Right lobe of liver (tissue), 6 donors: Measurements from ENCODE around the gene RSAD1. TPM values are rescaled to one million over a fixed set of nuclear protein-coding genes. Genes with fewer than 3 reads are reported as not detected.

ENCODE experiments used
- ATAC-seq, 4 donors: fragments of 200-7000 bp; cut with Tn5 transposase; one replicate each; pipeline ENCODE4 v1.9.1; 2020; ENCODE audit warnings: mild to moderate bottlenecking in 4 of 4, moderate library complexity in 4 of 4
- DNase-seq, 3 donors: peaks; one replicate each; pipeline ENCODE4 v3.0.0-alpha.2; 2020
- H3K27ac ChIP-seq, 3 donors: fragments of 200-600 bp; one replicate each; pipeline ENCODE4 v1.8.0; 2022
- H3K27me3 ChIP-seq, 2 donors: fragments of 200-600 bp; one replicate each; pipeline ENCODE4 v1.8.0; 2022
- H3K36me3 ChIP-seq, 4 donors: fragments of 200-600 bp; sonication (generic) in 1 of 4; one replicate each; pipeline versions ENCODE4 v1.5.1 to v1.8.0; 2017 to 2022; ENCODE audit warnings: control low read depth in 1 of 4
- H3K4me1 ChIP-seq, 4 donors: fragments of 200-600 bp; sonication (generic) in 1 of 4; one replicate each; pipeline versions ENCODE4 v1.5.1 to v1.8.0; 2017 to 2022; ENCODE audit warnings: control low read depth in 1 of 4
- H3K4me3 ChIP-seq, 3 donors: fragments of 200-600 bp; one replicate each; pipeline ENCODE4 v1.8.0; 2022
- H3K9me3 ChIP-seq, 4 donors: fragments of 200-600 bp; sonication (generic) in 1 of 4; one replicate each; pipeline versions ENCODE4 v1.5.1 to v1.8.0; 2017 to 2022; ENCODE audit warnings: control low read depth in 1 of 4
- POLR2A ChIP-seq: fragments of 450-650 bp; IDR thresholded peaks from one replicate; pipeline ENCODE4 v1.6.1; 2017; ENCODE audit warnings: antibody characterized with exemption, mild to moderate bottlenecking
- WGBS: methylation state at CpG from one replicate; pipeline ENCODE4 v1.1.6; 2018; ENCODE audit warnings: low coverage, low lambda C conversion rate; ENCODE audit not compliant: insufficient coverage; ENCODE audit errors: missing lambda C conversion rate; 5-methylcytosine and 5-hydroxymethylcytosine counted together
- intact Hi-C, 2 donors: fragments of 100-400 bp; cut with DNase I; formaldehyde crosslinking; loops; one replicate each; pipeline versions ENCODE4 v1.11.2 to v1.14.1; 2022
- total RNA-seq, 6 experiments: library from RNA; depleted of rRNA in 2 of 6; stranded (reverse); fragments of >200 nt in 2 of 6; fragmentation: NEBNext Ultra II Directional in 3 of 6; extraction: Animal tissue kit (Norgen Biotek cat#: 25700) in 3 of 6; gene quantifications; one replicate each; pipeline versions ENCODE4 v1.1.0 to v1.2.4, GENCODE V29; 2016 to 2023
- TF ChIP-seq, protein P1 (sequence below), 4 donors: fragments of 200-600 bp in 3 of 4; fragments of 450-650 bp in 1 of 4; IDR thresholded peaks; one replicate each; pipeline versions ENCODE4 v1.5.1 to v1.8.0; 2016 to 2022; ENCODE audit warnings: antibody characterized with exemption in 4 of 4, mild to moderate bottlenecking in 2 of 4
- donor health status: DM: no; HTN: yes; CAD: no.
- donor health status: DM: no; HTN: no; CAD: no.
- donor health status: DM: no; HTN: no; CAD: no.
- donor health status: DM: no; HTN: yes; CAD: no.
- donor health status: DM: no; HTN: yes; CAD: no.

The RSAD1 gene
- total RNA-seq, 6 experiments from 2014 or later = 17.9 to 26.6 (median 23.4) TPM

DNA sequence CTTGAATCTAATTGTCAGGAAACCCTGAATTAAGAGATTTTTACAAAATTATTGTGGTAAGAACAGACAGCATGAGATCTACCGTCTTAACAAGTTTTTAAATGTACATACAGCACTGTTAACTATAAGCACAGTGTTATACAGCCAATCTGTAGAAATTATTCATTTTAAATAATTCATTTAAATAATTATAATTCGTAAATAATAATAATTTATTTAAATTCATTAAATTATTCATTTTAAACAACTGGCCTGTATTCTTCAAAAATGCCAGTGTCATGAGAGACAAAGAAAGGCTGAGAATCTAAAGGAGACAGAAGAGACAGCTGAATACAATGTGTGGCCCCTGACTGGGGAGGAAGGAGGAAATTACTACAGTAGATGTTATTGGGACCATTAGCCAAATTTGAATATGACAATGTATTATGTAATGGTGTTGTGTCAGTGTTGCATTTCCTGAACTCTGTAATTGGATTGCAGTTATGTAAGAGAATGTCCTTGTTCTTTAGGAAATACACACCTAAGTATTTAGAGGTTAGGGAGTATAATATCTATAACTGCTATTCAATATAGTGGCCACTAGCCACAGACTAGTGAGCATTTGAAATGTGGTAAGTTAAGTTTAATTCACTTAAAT lies 2.3 kb downstream of the RSAD1 start:
- peak overlapping the region in 1 of 3 donors; percentile 6 for H3K27ac ChIP-seq
- H3K4me1 ChIP-seq = peaks cover 0 to 37% (median 12%) of the 10 kb centered on the region in 4 donors
- H3K36me3 ChIP-seq = peaks cover 0 to 21% (median 8%) of the 10 kb centered on the region in 4 donors
- H3K4me3 ChIP-seq = no peak overlapping the region
- DNase-seq (no peak), ATAC-seq (no peak)
- H3K9me3 ChIP-seq = no peaks in the 10 kb centered on the region
- TF ChIP-seq POLR2A = no peak
- TF ChIP-seq, protein P1, sequence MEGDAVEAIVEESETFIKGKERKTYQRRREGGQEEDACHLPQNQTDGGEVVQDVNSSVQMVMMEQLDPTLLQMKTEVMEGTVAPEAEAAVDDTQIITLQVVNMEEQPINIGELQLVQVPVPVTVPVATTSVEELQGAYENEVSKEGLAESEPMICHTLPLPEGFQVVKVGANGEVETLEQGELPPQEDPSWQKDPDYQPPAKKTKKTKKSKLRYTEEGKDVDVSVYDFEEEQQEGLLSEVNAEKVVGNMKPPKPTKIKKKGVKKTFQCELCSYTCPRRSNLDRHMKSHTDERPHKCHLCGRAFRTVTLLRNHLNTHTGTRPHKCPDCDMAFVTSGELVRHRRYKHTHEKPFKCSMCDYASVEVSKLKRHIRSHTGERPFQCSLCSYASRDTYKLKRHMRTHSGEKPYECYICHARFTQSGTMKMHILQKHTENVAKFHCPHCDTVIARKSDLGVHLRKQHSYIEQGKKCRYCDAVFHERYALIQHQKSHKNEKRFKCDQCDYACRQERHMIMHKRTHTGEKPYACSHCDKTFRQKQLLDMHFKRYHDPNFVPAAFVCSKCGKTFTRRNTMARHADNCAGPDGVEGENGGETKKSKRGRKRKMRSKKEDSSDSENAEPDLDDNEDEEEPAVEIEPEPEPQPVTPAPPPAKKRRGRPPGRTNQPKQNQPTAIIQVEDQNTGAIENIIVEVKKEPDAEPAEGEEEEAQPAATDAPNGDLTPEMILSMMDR (IDR thresholded peaks at IDR 0.05) = no peak
- WGBS = 68% methylated on average over 2 of the region's 2 CpGs
- intact Hi-C loops = loop anchor here in 1 of 2 donors (10.0 kb wide), 1 partner anchor 126 kb away; no protein-coding TSS in a partner anchor
- H3K27me3 ChIP-seq = no peaks in the 10 kb centered on the region

DNA sequence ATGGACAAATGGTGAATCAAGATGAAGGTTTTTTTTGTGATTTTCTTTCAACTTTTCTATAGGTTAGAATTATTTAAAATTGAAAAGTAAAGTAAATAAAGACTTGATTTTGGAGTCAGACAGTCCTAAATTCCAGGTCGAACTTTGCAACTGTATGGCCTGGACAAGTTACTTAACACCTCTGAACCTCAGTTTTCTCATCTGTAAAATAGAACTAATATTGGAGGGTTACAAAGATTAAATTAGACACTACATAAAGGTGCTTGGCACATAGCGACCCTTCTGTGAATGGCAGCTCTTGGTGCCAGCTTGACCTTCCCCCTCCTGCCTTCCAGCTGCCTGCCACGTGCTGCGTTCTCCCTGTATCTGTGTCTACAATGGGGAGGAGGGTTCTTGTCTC lies 3.0 kb downstream of the RSAD1 start:
- no peak for ATAC-seq
- H3K27ac ChIP-seq = peak overlapping the region in 1 of 3 donors; percentile 6
- no peaks in the 10 kb centered on the region for H3K9me3 ChIP-seq
- WGBS = 33% methylated on average over 4 of the region's 4 CpGs
- H3K36me3 ChIP-seq = peaks cover 0 to 21% (median 8%) of the 10 kb centered on the region in 4 donors
- no peak overlapping the region for H3K4me3 ChIP-seq
- no peaks in the 10 kb centered on the region for H3K27me3 ChIP-seq
- no peak for DNase-seq
- intact Hi-C loops = loop anchor here in 1 of 2 donors (10.0 kb wide), 1 partner anchor 127 kb away; no protein-coding TSS in a partner anchor
- TF ChIP-seq POLR2A = no peak
- TF ChIP-seq, protein P1 (IDR thresholded peaks at IDR 0.05) = no peak
- H3K4me1 ChIP-seq = peaks cover 0 to 36% (median 11%) of the 10 kb centered on the region in 4 donors

DNA sequence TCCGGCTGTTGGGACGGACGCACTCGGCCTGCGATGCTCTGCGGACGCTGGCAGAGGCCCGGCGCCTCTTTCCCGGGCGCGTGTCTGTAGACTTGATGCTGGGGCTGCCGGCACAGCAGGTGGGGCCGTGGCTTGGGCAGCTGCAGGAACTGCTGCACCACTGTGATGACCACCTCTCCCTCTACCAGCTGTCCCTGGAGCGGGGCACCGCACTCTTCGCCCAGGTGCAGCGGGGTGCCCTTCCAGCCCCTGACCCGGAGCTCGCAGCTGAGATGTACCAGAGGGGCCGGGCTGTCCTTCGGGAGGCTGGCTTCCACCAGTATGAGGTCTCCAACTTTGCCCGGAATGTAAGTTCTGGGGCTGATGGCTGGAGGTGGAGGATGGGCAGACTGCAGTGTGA lies 3.5 kb downstream of the RSAD1 start:
- DNase-seq (peak in 1 of 3 donors; percentile 58), ATAC-seq (no peak)
- no peak for TF ChIP-seq POLR2A
- TF ChIP-seq, protein P1 (IDR thresholded peaks at IDR 0.05) = no peak
- Histone ChIP-seq H3K4me3 (no peak overlapping the region), H3K9me3 (no peaks in the 10 kb centered on the region), H3K27me3 (no peaks in the 10 kb centered on the region), H3K4me1 (peaks cover 0 to 31% (median 9%) of the 10 kb centered on the region in 4 donors), H3K36me3 (peaks cover 0 to 21% (median 8%) of the 10 kb centered on the region in 4 donors), H3K27ac (peak overlapping the region in 1 of 3 donors; percentile 6)
- WGBS = no CpG with 5 or more reads among the region's 23 CpGs
- intact Hi-C loops = loop anchor here in 1 of 2 donors (10.0 kb wide), 1 partner anchor 127 kb away; no protein-coding TSS in a partner anchor

DNA sequence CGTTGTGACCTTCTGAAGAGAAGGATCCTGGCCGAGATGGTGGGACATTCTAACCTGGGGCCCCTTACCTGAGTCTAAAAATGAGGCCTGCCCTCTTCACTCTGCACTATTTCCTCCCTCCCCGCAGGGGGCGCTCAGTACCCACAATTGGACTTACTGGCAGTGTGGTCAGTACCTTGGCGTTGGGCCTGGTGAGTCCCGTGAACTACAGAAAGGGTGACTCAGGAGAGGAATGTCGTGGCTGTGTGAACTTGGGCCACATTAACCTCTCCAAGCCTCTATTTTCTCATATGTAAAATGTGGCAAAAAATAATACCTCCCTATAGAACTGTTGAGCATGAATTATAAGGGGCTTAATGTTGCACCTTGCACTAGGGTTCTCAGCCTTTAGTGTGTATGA lies 3.9 kb downstream of the RSAD1 start:
- no peaks in the 10 kb centered on the region for H3K27me3 ChIP-seq
- no peak overlapping the region for H3K4me3 ChIP-seq
- intact Hi-C loops = loop anchor here in 1 of 2 donors (10.0 kb wide), 1 partner anchor 128 kb away; no protein-coding TSS in a partner anchor
- DNase-seq (peak; percentile 94 to 96 (median 96)), ATAC-seq (peak; percentile 72 to 73 (median 72))
- TF ChIP-seq, protein P1 (IDR thresholded peaks at IDR 0.05) = peak; percentile 83 to 95 (median 92)
- no peak for TF ChIP-seq POLR2A
- peak overlapping the region; percentile 51 to 70 (median 55) for H3K27ac ChIP-seq
- H3K4me1 ChIP-seq = peaks cover 0 to 27% (median 7%) of the 10 kb centered on the region in 4 donors
- 0% methylated on average over 7 of the region's 7 CpGs for WGBS
- H3K9me3 ChIP-seq = no peaks in the 10 kb centered on the region
- peaks cover 0 to 21% (median 8%) of the 10 kb centered on the region in 4 donors for H3K36me3 ChIP-seq
